Measurements from ENCODE around the gene TET1.
"Not testable (repeated sequence)": the region's sequence is repeated elsewhere in the genome, so short reads cannot be mapped to it uniquely, and the experiment has no call there.

- not testable (repeated sequence) for TF ChIP-seq POLR2AphosphoS5 (IDR thresholded peaks at IDR 0.05; ENCODE audit: low read depth, low read length); CTCF (IDR thresholded peaks at IDR 0.05); SIN3A (IDR thresholded peaks at IDR 0.05; ENCODE audit: borderline replicate concordance, insufficient read depth, low read depth, low read length)
These were observed 175.6 kb downstream of the TET1 start for GRCh38 chr10:68735739-68736138.

All from Panc1 (cell line).